ENCODE data around the gene SLC25A19. TPM values are rescaled to one million over a fixed set of nuclear protein-coding genes. Genes with fewer than 3 reads are reported as not detected.
A peak's percentile ranks its signal among the peaks of the same experiment; 100 is the strongest.
"Not testable (repeated sequence)": the region's sequence is repeated elsewhere in the genome, so short reads cannot be mapped to it uniquely, and the experiment has no call there.

Gene SLC25A19
- total and polyA plus RNA-seq, 10 of the 15 experiments (the other 5 are each of a cell fraction or from before 2014, with no cell fraction given) = 32.9 to 91.6 (median 53.7) TPM

DNA sequence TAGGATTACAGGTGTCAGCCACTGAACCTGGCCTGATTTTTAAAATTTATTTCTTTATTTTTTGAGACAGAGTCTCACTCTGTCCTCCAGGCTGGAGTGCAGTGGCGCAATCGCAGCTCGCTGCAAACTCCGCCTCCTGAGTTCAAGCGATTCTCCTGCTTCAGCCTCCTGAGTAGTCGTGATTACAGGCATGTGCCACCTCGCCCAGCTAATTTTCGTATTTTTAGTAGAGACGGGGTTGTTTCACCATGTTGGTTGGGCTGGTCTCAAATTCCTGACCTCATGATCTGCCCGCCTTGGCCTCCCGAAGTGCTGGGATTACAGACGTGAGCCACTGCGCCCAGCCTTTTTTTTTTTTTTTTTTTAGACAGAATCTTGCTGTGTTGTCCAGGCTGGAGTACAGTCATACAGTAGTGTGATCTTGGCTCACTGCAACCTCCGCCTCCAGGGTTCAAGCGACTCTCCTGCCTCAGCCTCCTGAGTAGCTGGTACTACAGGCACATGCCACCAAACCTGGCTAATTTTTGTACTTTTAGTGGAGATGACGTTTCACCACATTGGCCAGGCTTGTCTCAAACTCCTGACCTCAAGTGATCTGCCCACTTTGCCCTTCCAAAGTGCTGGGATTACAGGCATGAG lies 3.7 kb upstream of the SLC25A19 start:
- BruUV-seq (replicated peaks); intact Hi-C loops (cut with micrococcal nuclease; ENCODE audit: unreplicated experiment); H3K9ac ChIP-seq (ENCODE audit: control insufficient read depth, insufficient read depth, low read length); FAIRE-seq; ATAC-seq; H2AFZ ChIP-seq (ENCODE audit: control insufficient read depth, low read depth, low read length); DNase-seq (ENCODE audit: low read depth, low spot score); H3K36me3 ChIP-seq (ENCODE audit: control insufficient read depth in 2 of 2, insufficient read depth in 2 of 2, low read length in 1 of 2); H4K20me1 ChIP-seq (ENCODE audit: control insufficient read depth, insufficient read depth); H3K9me3 ChIP-seq (replicated peaks; ENCODE audit: control insufficient read depth, insufficient read depth, low read length); in situ Hi-C loops (cut with MboI); H3K4me3 ChIP-seq; H3K27me3 ChIP-seq (replicated peaks in 1 of 2; ENCODE audit: control insufficient read depth in 2 of 2, insufficient read depth in 2 of 2, low read length in 1 of 2); H3K4me2 ChIP-seq (ENCODE audit: control insufficient read depth, insufficient read depth): not testable (repeated sequence)
- CTCF ChIA-PET = interaction anchor here (0.7 to 4.6 kb wide), 8 partner anchors 23 to 120 kb away, joined by 3 to 36 read pairs (median 4); partner anchors contain the start of gene MIF4GD
- TF ChIP-seq, protein P1, sequence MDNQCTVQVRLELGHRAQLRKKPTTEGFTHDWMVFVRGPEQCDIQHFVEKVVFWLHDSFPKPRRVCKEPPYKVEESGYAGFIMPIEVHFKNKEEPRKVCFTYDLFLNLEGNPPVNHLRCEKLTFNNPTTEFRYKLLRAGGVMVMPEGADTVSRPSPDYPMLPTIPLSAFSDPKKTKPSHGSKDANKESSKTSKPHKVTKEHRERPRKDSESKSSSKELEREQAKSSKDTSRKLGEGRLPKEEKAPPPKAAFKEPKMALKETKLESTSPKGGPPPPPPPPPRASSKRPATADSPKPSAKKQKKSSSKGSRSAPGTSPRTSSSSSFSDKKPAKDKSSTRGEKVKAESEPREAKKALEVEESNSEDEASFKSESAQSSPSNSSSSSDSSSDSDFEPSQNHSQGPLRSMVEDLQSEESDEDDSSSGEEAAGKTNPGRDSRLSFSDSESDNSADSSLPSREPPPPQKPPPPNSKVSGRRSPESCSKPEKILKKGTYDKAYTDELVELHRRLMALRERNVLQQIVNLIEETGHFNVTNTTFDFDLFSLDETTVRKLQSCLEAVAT (IDR thresholded peaks at IDR 0.05) = peak; percentile 81
- Histone ChIP-seq H3K27ac (ENCODE audit: control insufficient read depth, insufficient read depth) (peak overlapping the region; percentile 97; the same call in 1 of the 2 replicates), H3K79me2 (ENCODE audit: control insufficient read depth, insufficient read depth, low read length) (peaks cover 13% of the 10 kb centered on the region), H3K4me1 (ENCODE audit: control insufficient read depth, insufficient read depth, low read length) (peaks cover 56% of the 10 kb centered on the region)
- SMC1A ChIA-PET (ENCODE audit: uncharacterized antibody, unreplicated experiment) = interaction anchor here (0.9 to 5.2 kb wide), 6 partner anchors 27 to 119 kb away, joined by 3 to 86 read pairs (median 5); no protein-coding TSS in a partner anchor
- POLR2A ChIA-PET = interaction anchor here (0.7 to 2.1 kb wide), 6 partner anchors 8 to 113 kb away, joined by 3 to 6 read pairs (median 4); no protein-coding TSS in a partner anchor
- RAD21 ChIA-PET (ENCODE audit: unreplicated experiment) = interaction anchor here (1.5 to 13.2 kb wide), 2 partner anchors 26 to 87 kb away, joined by 3 to 364 read pairs; no protein-coding TSS in a partner anchor
- WGBS (ENCODE audit: insufficient coverage, insufficient replicate concordance, low lambda C conversion rate, missing lambda C conversion rate) = 84% methylated on average over 15 of the region's 16 CpGs

DNA sequence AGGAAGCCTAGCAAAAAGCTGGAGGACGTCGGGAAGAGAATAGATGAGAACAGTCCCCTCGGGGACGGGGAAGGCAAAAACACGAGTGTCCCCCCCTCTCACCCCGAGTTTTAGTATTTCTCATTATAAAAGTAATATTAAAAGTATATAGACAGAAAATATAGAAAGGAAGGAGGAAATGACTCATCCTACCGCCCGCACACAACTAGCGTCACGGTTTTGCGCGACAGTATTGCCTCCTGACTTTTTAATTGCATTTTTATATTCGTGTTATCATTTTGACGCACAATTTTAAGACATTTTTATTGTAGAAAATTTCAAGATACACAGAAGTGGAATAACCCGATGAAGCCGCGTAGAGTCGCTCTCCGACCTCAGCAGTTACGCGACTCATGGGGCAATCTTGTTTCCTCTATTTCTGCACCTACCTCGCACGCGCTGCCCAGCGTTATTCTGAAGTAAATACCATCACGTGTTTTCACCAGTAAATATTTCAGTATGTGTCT lies 652 bp upstream of the SLC25A19 start:
- CTCF ChIA-PET = interaction anchor here (0.6 to 4.6 kb wide), 38 partner anchors 9 to 435 kb away, joined by 3 to 65 read pairs (median 6); partner anchors contain the start of genes GGA3, GRB2, MIF4GD and MRPS7
- H3K9me3 ChIP-seq (replicated peaks; ENCODE audit: control insufficient read depth, insufficient read depth, low read length) = no peaks in the 10 kb centered on the region
- in situ Hi-C loops (cut with MboI) (no loop called here), intact Hi-C loops (cut with micrococcal nuclease; ENCODE audit: unreplicated experiment) (loop anchor here (1.0 to 5.0 kb wide), 3 partner anchors 7 to 115 kb away; partner anchors contain the start of gene GRB2)
- peaks cover 33% of the 10 kb centered on the region for H3K79me2 ChIP-seq (ENCODE audit: control insufficient read depth, insufficient read depth, low read length)
- DNase-seq (ENCODE audit: low read depth, low spot score) (peak; percentile 71), ATAC-seq (peak; percentile 56), FAIRE-seq (no peak)
- under 1% methylated on average over 26 of the region's 26 CpGs for WGBS (ENCODE audit: insufficient coverage, insufficient replicate concordance, low lambda C conversion rate, missing lambda C conversion rate)
- peak overlapping the region; percentile 66; the same call in 1 of the 2 replicates for H3K4me3 ChIP-seq
- RAD21 ChIA-PET (ENCODE audit: unreplicated experiment) = interaction anchor here (0.8 to 13.2 kb wide), 35 partner anchors 8 to 457 kb away, joined by 3 to 364 read pairs (median 8); partner anchors contain the start of genes GGA3, GRB2, LLGL2 and MIF4GD
- peaks cover 12 to 16% of the 10 kb centered on the region in 2 experiments for H3K36me3 ChIP-seq (ENCODE audit: control insufficient read depth in 2 of 2, insufficient read depth in 2 of 2, low read length in 1 of 2)
- TSS peak; percentile 98 for BruUV-seq (replicated peaks)
- H3K27me3 ChIP-seq (replicated peaks in 1 of 2; ENCODE audit: control insufficient read depth in 2 of 2, insufficient read depth in 2 of 2, low read length in 1 of 2) = no peaks in the 10 kb centered on the region
- POLR2A ChIA-PET = interaction anchor here (0.5 to 2.9 kb wide), 29 partner anchors 8 to 276 kb away, joined by 3 to 30 read pairs (median 4); partner anchors contain the start of genes GGA3, GRB2, MIF4GD and MRPS7
- H4K20me1 ChIP-seq (ENCODE audit: control insufficient read depth, insufficient read depth) = no peaks in the 10 kb centered on the region; the same call in 1 of the 2 replicates
- SMC1A ChIA-PET (ENCODE audit: uncharacterized antibody, unreplicated experiment) = interaction anchor here (0.6 to 5.2 kb wide), 32 partner anchors 8 to 1486 kb away, joined by 3 to 86 read pairs (median 5); partner anchors contain the start of genes GGA3, GRB2, MIF4GD and MRPS7
- H3K27ac ChIP-seq (ENCODE audit: control insufficient read depth, insufficient read depth) = peak overlapping the region; percentile 83
- H2AFZ ChIP-seq (ENCODE audit: control insufficient read depth, low read depth, low read length) = peak overlapping the region; percentile 66
- peak overlapping the region; percentile 66 for H3K9ac ChIP-seq (ENCODE audit: control insufficient read depth, insufficient read depth, low read length)
- peak overlapping the region; percentile 67 for H3K4me2 ChIP-seq (ENCODE audit: control insufficient read depth, insufficient read depth)
- H3K4me1 ChIP-seq (ENCODE audit: control insufficient read depth, insufficient read depth, low read length) = peaks cover 40% of the 10 kb centered on the region
- TF ChIP-seq EP300 (IDR thresholded peaks at IDR 0.05; ENCODE audit: borderline replicate concordance in 1 of 2, control insufficient read depth in 1 of 2, low read depth in 2 of 2, low read length in 2 of 2) = no peak
- TF ChIP-seq, protein P2, sequence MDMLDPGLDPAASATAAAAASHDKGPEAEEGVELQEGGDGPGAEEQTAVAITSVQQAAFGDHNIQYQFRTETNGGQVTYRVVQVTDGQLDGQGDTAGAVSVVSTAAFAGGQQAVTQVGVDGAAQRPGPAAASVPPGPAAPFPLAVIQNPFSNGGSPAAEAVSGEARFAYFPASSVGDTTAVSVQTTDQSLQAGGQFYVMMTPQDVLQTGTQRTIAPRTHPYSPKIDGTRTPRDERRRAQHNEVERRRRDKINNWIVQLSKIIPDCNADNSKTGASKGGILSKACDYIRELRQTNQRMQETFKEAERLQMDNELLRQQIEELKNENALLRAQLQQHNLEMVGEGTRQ (IDR thresholded peaks at IDR 0.05; ENCODE audit: borderline replicate concordance, low read depth, low read length) = no peak
- no peak for TF ChIP-seq SRF (IDR thresholded peaks at IDR 0.05; ENCODE audit: low read depth in 2 of 2, low read length in 2 of 2)
- peak; percentile 33; the same call in 1 of the 2 replicates for TF ChIP-seq ATF7 (IDR thresholded peaks at IDR 0.05; ENCODE audit: low read depth)
- TF ChIP-seq RCOR1 (conservative IDR thresholded peaks at IDR 0.05; ENCODE audit: low read depth, low read length) = no peak
- TF ChIP-seq, protein P3, sequence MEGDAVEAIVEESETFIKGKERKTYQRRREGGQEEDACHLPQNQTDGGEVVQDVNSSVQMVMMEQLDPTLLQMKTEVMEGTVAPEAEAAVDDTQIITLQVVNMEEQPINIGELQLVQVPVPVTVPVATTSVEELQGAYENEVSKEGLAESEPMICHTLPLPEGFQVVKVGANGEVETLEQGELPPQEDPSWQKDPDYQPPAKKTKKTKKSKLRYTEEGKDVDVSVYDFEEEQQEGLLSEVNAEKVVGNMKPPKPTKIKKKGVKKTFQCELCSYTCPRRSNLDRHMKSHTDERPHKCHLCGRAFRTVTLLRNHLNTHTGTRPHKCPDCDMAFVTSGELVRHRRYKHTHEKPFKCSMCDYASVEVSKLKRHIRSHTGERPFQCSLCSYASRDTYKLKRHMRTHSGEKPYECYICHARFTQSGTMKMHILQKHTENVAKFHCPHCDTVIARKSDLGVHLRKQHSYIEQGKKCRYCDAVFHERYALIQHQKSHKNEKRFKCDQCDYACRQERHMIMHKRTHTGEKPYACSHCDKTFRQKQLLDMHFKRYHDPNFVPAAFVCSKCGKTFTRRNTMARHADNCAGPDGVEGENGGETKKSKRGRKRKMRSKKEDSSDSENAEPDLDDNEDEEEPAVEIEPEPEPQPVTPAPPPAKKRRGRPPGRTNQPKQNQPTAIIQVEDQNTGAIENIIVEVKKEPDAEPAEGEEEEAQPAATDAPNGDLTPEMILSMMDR (IDR thresholded peaks at IDR 0.05 in 2 of 3, conservative IDR thresholded peaks at IDR 0.05 in 1 of 3; ENCODE audit: control insufficient read depth in 2 of 3, extremely low read depth in 1 of 3, insufficient read depth in 1 of 3, low read depth in 3 of 3, low read length in 3 of 3) = peak; percentile 57 to 76 (median 64); a peak in 5 of 6 replicates
- TF ChIP-seq RAD51 (IDR thresholded peaks at IDR 0.05) = peak; percentile 21; the same call in 1 of the 2 replicates

All from GM12878 (cell line).